H1 (cell line): ENCODE results near the gene LY6G6F. TPM values are rescaled to one million over a fixed set of nuclear protein-coding genes. Genes with fewer than 3 reads are reported as not detected.

ENCODE experiments used
- CTBP2 ChIP-seq: IDR thresholded peaks from 2 replicates; pipeline ENCODE4 v1.7.0; 2011; ENCODE audit warnings: borderline replicate concordance, mild to moderate bottlenecking, moderate library complexity, mixed read lengths, low read length; ENCODE audit not compliant: insufficient read depth, insufficient read length
- EGR1 ChIP-seq: IDR thresholded peaks from 2 replicates; pipeline ENCODE4 v1.6.1; 2011; ENCODE audit warnings: low read depth, low read length, borderline replicate concordance
- JUN ChIP-seq: IDR thresholded peaks from 2 replicates; pipeline ENCODE4 v1.6.1; 2011; ENCODE audit warnings: low read depth, mild to moderate bottlenecking, improper control_type of control experiment, low read length
- POLR2A ChIP-seq, 2 experiments: IDR thresholded peaks; 1 replicate in 1 of 2; 2 replicates in 1 of 2; pipeline ENCODE4 v1.6.1; 2011; ENCODE audit warnings: low read depth in 2 of 2, low read length in 2 of 2, mild to moderate bottlenecking in 2 of 2; ENCODE audit errors: control extremely low read depth in 1 of 2
- POU5F1 ChIP-seq: IDR thresholded peaks from 2 replicates; pipeline ENCODE4 v1.6.1; 2011; ENCODE audit warnings: low read depth, mild to moderate bottlenecking, low read length, moderate library complexity
- RBBP5 ChIP-seq: IDR thresholded peaks from 2 replicates; pipeline ENCODE4 v1.7.1; 2012; ENCODE audit warnings: low read depth, mild to moderate bottlenecking, inconsistent platforms, low read length, moderate library complexity, borderline replicate concordance
- RNF2 ChIP-seq: fragments of 200-900, 300-1000 bp; sonication (generic); IDR thresholded peaks from 2 replicates; pipeline ENCODE4 v1.7.1; 2016; ENCODE audit warnings: borderline replicate concordance, low read depth, mild to moderate bottlenecking, antibody characterized with exemption, low read length; ENCODE audit not compliant: poor library complexity, severe bottlenecking; ENCODE audit errors: missing control alignments
- SIX5 ChIP-seq: IDR thresholded peaks from 2 replicates; pipeline ENCODE4 v1.6.1; 2011; ENCODE audit warnings: mild to moderate bottlenecking, low read depth, low read length
- SP2 ChIP-seq: IDR thresholded peaks from 2 replicates; pipeline ENCODE4 v1.6.1; 2012; ENCODE audit warnings: mild to moderate bottlenecking, low read length, inconsistent platforms
- polyA plus RNA-seq, 7 experiments: library from polyadenylated mRNA; depleted of rRNA in 3 of 7; stranded (reverse) in 5 of 7; unstranded in 2 of 7; fragments of >200 nt in 5 of 7; fragments of 200-250 nt in 2 of 7; gene quantifications; 1 replicate in 5 of 7; 2 replicates in 1 of 7; 4 replicates in 1 of 7; pipeline versions ENCODE4 v1.2.1 to v1.2.3, GENCODE V29; 2011 to 2013; ENCODE audit warnings: missing spikeins in 2 of 7, mixed read lengths in 2 of 7
- total RNA-seq: library from RNA; stranded (reverse); fragmentation: NEBNext Ultra II Directional; extraction: Animal tissue kit (Norgen Biotek cat#: 25700); gene quantifications from 2 replicates; pipeline ENCODE4 v1.2.1, GENCODE V29; 2021
- TF ChIP-seq, protein P1 (sequence below), 3 experiments: IDR thresholded peaks; 1 replicate in 2 of 3; 2 replicates in 1 of 3; pipeline versions ENCODE4 v1.5.1 to v1.6.1; 2011; ENCODE audit warnings: low read length in 3 of 3, mild to moderate bottlenecking in 3 of 3, inconsistent platforms in 2 of 3, low read depth in 1 of 3, moderate library complexity in 1 of 3; ENCODE audit not compliant: insufficient read depth in 1 of 3; ENCODE audit errors: control extremely low read depth in 1 of 3

Gene LY6G6F
- total and polyA plus RNA-seq, 2 of the 8 experiments (the other 6 are each of a cell fraction or from before 2014, with no cell fraction given) = not detected

DNA sequence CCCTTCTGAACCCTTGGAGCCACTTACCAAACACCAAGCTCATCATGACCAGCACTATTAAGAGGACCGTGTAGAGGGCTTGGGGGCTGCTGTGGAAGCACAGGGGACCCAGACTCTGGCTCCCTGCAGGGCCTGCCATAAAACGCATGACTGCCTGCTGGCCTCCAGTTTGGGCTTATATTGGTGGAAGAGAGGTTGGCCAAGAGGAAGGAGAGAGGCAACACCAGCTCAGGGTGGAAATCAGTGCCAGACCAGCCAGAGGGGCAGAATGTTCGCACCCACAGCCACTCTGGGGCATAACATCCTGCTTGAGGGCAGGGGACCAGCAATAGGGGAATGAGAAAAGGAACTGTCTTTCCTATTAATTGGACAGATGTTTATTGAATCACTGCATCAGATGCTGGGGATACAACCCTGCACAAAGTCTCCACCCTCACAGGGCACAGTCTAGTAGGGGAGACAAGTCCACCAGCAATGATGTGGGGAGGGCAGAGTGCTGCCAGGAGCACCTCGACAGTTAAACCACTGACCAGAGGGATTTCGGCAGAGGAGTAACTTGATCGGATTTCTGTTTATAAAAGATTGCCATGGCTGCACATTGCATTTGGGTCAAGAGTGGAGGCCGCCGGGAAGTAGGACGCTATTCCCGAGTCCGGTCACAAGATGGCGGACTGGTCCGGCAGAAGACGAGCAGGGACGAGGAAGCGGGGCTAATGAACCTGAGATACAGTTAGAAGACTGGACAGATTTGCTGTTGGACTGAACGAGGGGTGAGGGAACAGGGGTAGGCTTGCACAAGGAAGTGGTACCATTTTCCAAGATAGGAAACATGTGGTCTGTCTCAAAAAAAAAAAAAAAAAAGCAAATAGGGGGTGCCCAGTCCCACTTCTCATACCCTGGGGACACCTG, 26.2 kb upstream of the LY6G6F start, which contains the start of gene LY6G5C (continued):
- TF ChIP-seq, protein P1, sequence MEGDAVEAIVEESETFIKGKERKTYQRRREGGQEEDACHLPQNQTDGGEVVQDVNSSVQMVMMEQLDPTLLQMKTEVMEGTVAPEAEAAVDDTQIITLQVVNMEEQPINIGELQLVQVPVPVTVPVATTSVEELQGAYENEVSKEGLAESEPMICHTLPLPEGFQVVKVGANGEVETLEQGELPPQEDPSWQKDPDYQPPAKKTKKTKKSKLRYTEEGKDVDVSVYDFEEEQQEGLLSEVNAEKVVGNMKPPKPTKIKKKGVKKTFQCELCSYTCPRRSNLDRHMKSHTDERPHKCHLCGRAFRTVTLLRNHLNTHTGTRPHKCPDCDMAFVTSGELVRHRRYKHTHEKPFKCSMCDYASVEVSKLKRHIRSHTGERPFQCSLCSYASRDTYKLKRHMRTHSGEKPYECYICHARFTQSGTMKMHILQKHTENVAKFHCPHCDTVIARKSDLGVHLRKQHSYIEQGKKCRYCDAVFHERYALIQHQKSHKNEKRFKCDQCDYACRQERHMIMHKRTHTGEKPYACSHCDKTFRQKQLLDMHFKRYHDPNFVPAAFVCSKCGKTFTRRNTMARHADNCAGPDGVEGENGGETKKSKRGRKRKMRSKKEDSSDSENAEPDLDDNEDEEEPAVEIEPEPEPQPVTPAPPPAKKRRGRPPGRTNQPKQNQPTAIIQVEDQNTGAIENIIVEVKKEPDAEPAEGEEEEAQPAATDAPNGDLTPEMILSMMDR (IDR thresholded peaks at IDR 0.05; ENCODE audit: control extremely low read depth in 1 of 3, insufficient read depth in 1 of 3, low read depth in 1 of 3, low read length in 3 of 3) = peak; percentile 78 to 85 (median 83)
- TF ChIP-seq POLR2A (IDR thresholded peaks at IDR 0.05; ENCODE audit: control extremely low read depth in 1 of 2, low read depth in 2 of 2, low read length in 2 of 2) (no peak), SP2 (no peak), POU5F1 (no peak), SIX5 (no peak), EGR1 (no peak), JUN (no peak), RBBP5 (0 out of 2 replicates have a peak, but pooled peaks have one; percentile 41), CTBP2 (no peak), RNF2 (no peak)
- TF ChIP-seq, all 59 proteins: peak for 5
